Keratinocyte (primary cell): ENCODE results near the gene EGLN3. TPM values are rescaled to one million over a fixed set of nuclear protein-coding genes. Genes with fewer than 3 reads are reported as not detected.

ENCODE experiments used
- DNase-seq: peaks from one replicate; pipeline ENCODE4 v3.0.0-alpha.2; 2011; ENCODE audit warnings: low read depth, missing footprints, low spot score
- FAIRE-seq: peaks from 2 replicates; lab custom pipeline; 2011; peaks lifted over from hg19 to GRCh38; lab: Jason Lieb, UNC
- H2AFZ ChIP-seq: 2 replicates; pipeline ENCODE4 v1.6.0; 2012; ENCODE audit warnings: low read length, control low read depth, inconsistent platforms; ENCODE audit not compliant: control insufficient read depth
- H3K27ac ChIP-seq: 2 replicates; pipeline ENCODE4 v1.5.1; 2011; ENCODE audit warnings: low read length; ENCODE audit not compliant: control insufficient read depth, insufficient read depth
- H3K27me3 ChIP-seq: 3 replicates; pipeline ENCODE4 v1.6.0; 2011; ENCODE audit warnings: low read length; ENCODE audit not compliant: control insufficient read depth, insufficient read depth; ENCODE audit errors: extremely low read depth
- H3K36me3 ChIP-seq, 2 experiments: 2 replicates in 1 of 2; 3 replicates in 1 of 2; pipeline ENCODE4 v1.5.1; 2011; ENCODE audit warnings: low read length in 2 of 2, mild to moderate bottlenecking in 1 of 2; ENCODE audit not compliant: control insufficient read depth in 2 of 2, insufficient read depth in 2 of 2; ENCODE audit errors: extremely low read depth in 1 of 2
- H3K4me1 ChIP-seq: 3 replicates; pipeline ENCODE4 v1.5.1; 2011; ENCODE audit warnings: low read length; ENCODE audit not compliant: control insufficient read depth, insufficient read depth; ENCODE audit errors: extremely low read depth
- H3K4me2 ChIP-seq: 3 replicates; pipeline ENCODE4 v1.6.0; 2011; ENCODE audit warnings: low read depth, low read length; ENCODE audit not compliant: control insufficient read depth, insufficient read depth; ENCODE audit errors: extremely low read depth
- H3K4me3 ChIP-seq, 3 experiments: fragments of 200-600 bp in 1 of 3; sonication (generic) in 1 of 3; 2 replicates in 2 of 3; 3 replicates in 1 of 3; pipeline ENCODE4 v1.5.1; 2011 to 2016; ENCODE audit warnings: low read length in 3 of 3, mild to moderate bottlenecking in 3 of 3, control low read depth in 2 of 3, inconsistent platforms in 1 of 3, low read depth in 1 of 3, mixed read lengths in 1 of 3, mixed run types in 1 of 3, moderate library complexity in 1 of 3; ENCODE audit not compliant: control insufficient read depth in 2 of 3, insufficient read depth in 2 of 3; ENCODE audit errors: extremely low read depth in 1 of 3
- H3K79me2 ChIP-seq: 2 replicates; pipeline ENCODE4 v1.6.0; 2012; ENCODE audit warnings: low read length; ENCODE audit not compliant: control insufficient read depth, insufficient read depth
- H3K9ac ChIP-seq: 3 replicates; pipeline ENCODE4 v1.6.0; 2011; ENCODE audit warnings: low read length; ENCODE audit not compliant: control insufficient read depth, insufficient read depth; ENCODE audit errors: extremely low read depth
- H3K9me1 ChIP-seq: 3 replicates; pipeline ENCODE4 v1.6.0; 2011; ENCODE audit warnings: low read length; ENCODE audit not compliant: control insufficient read depth, insufficient read depth; ENCODE audit errors: extremely low read depth
- H3K9me3 ChIP-seq: 2 replicates; pipeline ENCODE4 v1.5.1; 2012; ENCODE audit warnings: low read depth, low read length; ENCODE audit not compliant: control insufficient read depth
- H4K20me1 ChIP-seq: 3 replicates; pipeline ENCODE4 v1.6.0; 2011; ENCODE audit warnings: low read length; ENCODE audit not compliant: control insufficient read depth, insufficient read depth; ENCODE audit errors: extremely low read depth
- EZH2 ChIP-seq: IDR thresholded peaks from one replicate; pipeline ENCODE4 v1.6.1; 2012; ENCODE audit warnings: inconsistent platforms, mild to moderate bottlenecking, low read length, moderate library complexity
- dilution Hi-C: fragments of 300-500 bp; cut with MboI; formaldehyde crosslinking; loops from one replicate; pipeline ENCODE4 v1.7.0; 2020; ENCODE audit warnings: low sequenced_read_pairs; ENCODE audit not compliant: extremely low pct_ligation_motif_present
- polyA plus RNA-seq, 5 experiments: library from polyadenylated mRNA; depleted of rRNA in 3 of 5; stranded (reverse) in 3 of 5; stranded (forward) in 1 of 5; unstranded in 1 of 5; fragments of >200 nt; gene quantifications; 1 replicate in 1 of 5; 2 replicates in 3 of 5; 3 replicates in 1 of 5; pipeline versions ENCODE4 v1.2.1 to v1.2.3, GENCODE V29; 2011 to 2012; ENCODE audit warnings: missing spikeins in 2 of 5, low read depth in 1 of 5, low replicate concordance in 1 of 5
- TF ChIP-seq, protein P1 (sequence below), 3 experiments: IDR thresholded peaks in 1 of 3; conservative IDR thresholded peaks in 1 of 3; optimal IDR thresholded peaks in 1 of 3; 2 replicates in 2 of 3; 3 replicates in 1 of 3; pipeline versions ENCODE3 to v1.5.1; 2011; ENCODE audit warnings: low read length in 3 of 3, mild to moderate bottlenecking in 3 of 3, moderate library complexity in 2 of 3, control low read depth in 1 of 3, inconsistent platforms in 1 of 3; ENCODE audit not compliant: insufficient read depth in 2 of 3; ENCODE audit errors: extremely low read depth in 1 of 3

The EGLN3 gene
- polyA plus RNA-seq, 1 donor (not counting 4 experiments of a cell fraction or from before 2014, with no cell fraction given) = 9.3 TPM

DNA sequence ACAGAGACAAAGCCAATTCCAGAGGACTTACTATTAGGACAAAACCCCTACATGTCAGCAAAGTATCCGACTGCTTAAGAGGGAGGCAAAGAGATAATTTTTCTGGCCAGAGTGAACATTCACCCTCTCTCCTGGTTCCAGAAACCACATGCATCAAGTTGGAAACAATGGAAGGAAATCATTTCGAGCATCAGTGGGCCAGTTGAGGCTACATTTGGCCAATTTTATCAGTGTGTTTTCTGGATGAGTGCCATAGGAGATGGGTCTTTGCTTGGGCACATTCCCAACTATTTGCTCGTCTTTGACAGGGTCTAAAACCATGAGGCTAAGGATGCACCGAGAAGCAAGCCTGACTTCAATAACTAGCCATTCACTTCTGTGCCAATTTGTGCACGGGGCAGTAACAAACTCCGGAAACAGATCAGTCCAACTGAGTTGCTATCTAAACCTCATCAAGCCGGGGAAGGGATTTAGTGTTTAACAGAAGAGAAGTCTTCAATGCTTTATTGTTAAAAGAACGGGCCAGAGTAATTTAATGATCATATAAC is 17.4 kb downstream of the EGLN3 start:
- Histone ChIP-seq H3K27ac (no peak overlapping the region), H3K4me3 (no peak overlapping the region), H3K79me2 (no peaks in the 10 kb centered on the region), H2AFZ (no peak overlapping the region), H3K9me1 (no peaks in the 10 kb centered on the region), H3K9me3 (no peaks in the 10 kb centered on the region), H4K20me1 (no peaks in the 10 kb centered on the region), H3K27me3 (no peaks in the 10 kb centered on the region), H3K4me1 (no peaks in the 10 kb centered on the region), H3K36me3 (no peaks in the 10 kb centered on the region), H3K9ac (no peak overlapping the region), H3K4me2 (no peak overlapping the region)
- dilution Hi-C loops = no loop called here
- TF ChIP-seq, protein P1, sequence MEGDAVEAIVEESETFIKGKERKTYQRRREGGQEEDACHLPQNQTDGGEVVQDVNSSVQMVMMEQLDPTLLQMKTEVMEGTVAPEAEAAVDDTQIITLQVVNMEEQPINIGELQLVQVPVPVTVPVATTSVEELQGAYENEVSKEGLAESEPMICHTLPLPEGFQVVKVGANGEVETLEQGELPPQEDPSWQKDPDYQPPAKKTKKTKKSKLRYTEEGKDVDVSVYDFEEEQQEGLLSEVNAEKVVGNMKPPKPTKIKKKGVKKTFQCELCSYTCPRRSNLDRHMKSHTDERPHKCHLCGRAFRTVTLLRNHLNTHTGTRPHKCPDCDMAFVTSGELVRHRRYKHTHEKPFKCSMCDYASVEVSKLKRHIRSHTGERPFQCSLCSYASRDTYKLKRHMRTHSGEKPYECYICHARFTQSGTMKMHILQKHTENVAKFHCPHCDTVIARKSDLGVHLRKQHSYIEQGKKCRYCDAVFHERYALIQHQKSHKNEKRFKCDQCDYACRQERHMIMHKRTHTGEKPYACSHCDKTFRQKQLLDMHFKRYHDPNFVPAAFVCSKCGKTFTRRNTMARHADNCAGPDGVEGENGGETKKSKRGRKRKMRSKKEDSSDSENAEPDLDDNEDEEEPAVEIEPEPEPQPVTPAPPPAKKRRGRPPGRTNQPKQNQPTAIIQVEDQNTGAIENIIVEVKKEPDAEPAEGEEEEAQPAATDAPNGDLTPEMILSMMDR (optimal IDR thresholded peaks at IDR 0.05 in 1 of 3, IDR thresholded peaks at IDR 0.05 in 1 of 3, conservative IDR thresholded peaks at IDR 0.05 in 1 of 3; ENCODE audit: extremely low read depth in 1 of 3, insufficient read depth in 2 of 3, low read length in 3 of 3) = no peak
- no peak for DNase-seq
- no peak for FAIRE-seq

DNA sequence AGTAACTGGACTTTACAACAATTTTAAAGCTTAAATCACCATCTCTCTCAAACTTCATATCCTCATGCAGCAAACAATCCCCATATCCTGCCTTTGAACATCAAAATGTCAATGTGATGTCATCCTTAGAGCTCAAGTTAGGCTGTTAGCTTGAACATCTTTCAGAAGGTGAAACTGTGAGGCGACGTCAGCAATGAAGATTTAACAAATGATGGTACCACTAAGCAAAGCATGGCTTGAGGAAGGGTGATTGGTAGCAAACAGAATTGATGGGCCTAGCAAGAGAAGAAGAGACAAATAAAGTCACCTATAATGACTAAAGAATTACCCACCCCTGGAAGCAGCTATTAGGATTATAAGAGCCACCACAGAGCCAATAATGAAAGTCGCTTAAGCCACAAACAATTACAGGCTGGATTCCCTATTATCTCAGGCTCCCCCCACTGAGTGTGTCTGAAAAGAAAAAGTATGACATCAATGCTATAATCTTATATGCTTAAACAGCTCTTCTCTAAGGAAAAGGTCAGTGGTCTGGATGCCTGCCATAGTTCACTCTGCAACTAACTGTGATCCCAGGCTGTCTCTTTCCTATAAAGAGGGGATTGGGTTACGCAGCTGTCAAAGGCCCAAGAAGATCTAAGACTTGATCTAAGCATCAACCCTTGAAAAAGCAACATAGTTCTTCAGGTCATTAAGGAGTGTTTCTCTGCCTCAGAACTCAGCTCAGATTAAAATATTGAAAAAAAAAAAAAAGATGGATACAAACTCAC is 18.1 kb downstream of the EGLN3 start:
- no peak overlapping the region for H3K4me2 ChIP-seq
- H3K9me3 ChIP-seq = no peaks in the 10 kb centered on the region
- no peak overlapping the region for H2AFZ ChIP-seq
- DNase-seq (no peak), FAIRE-seq (no peak)
- no peak overlapping the region for H3K4me3 ChIP-seq
- TF ChIP-seq EZH2 = no peak
- TF ChIP-seq, protein P1 (optimal IDR thresholded peaks at IDR 0.05 in 1 of 3, IDR thresholded peaks at IDR 0.05 in 1 of 3, conservative IDR thresholded peaks at IDR 0.05 in 1 of 3; ENCODE audit: extremely low read depth in 1 of 3, insufficient read depth in 2 of 3, low read length in 3 of 3) = no peak
- H3K27ac ChIP-seq = no peak overlapping the region
- H3K9me1 ChIP-seq = no peaks in the 10 kb centered on the region
- no peaks in the 10 kb centered on the region for H4K20me1 ChIP-seq
- no peaks in the 10 kb centered on the region for H3K79me2 ChIP-seq
- no peaks in the 10 kb centered on the region for H3K36me3 ChIP-seq
- H3K9ac ChIP-seq = no peak overlapping the region
- dilution Hi-C loops = no loop called here
- H3K27me3 ChIP-seq = no peaks in the 10 kb centered on the region
- H3K4me1 ChIP-seq = no peaks in the 10 kb centered on the region
